ENCODE measurements around the gene AVPI1.

The AVPI1 gene

DNA sequence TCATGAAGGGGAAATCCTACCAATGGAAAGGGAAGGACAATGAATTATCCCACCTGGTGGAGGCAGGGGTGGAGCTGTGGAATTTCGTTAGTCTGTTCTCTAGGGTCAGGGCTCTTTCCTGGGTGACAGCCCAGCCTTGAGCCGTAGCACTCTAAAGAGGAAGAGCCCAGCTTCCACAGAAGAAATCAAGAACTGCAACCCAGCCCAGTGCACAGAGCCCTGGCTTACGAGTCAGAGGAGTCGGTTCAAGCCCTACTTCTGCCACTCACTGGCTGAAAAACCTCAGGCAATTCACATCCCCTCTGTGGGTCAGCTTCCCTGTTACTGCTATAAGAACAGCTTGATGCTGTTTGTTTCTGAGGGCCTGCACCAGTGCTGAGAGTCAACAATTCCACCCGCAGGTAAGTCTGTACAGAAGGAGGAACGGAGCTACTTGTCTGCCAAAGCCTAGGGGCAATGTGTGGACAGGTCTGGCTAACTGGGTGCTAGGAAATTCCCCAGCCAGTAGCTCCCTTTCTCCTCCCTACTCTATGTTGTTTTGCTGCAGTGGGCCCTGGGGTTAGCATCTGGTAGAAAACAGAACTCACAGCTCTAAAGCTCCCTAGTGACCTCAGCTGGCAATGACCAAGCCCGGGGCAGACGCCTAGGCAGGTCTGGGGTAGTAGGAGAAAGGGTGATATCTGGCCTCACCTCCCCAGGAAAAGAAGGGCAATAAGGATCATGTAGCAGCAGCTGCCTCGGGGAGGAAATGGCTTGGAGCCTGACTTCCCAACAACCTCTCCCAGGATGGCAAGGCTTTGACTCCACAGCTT, 3.3 kb downstream of the AVPI1 start:
- 82% methylated on average over 8 of the region's 9 CpGs for WGBS (ENCODE audit: insufficient coverage)
- H3K27me3 ChIP-seq (replicated peaks in 2 of 5; ENCODE audit: control insufficient read depth in 4 of 5, insufficient read depth in 5 of 5, low read length in 4 of 5): no peaks in the 10 kb centered on the region
- H3K4me3 ChIP-seq (ENCODE audit: control insufficient read depth in 1 of 7, extremely low read depth in 1 of 7, insufficient read depth in 4 of 7, low read depth in 2 of 7, low read length in 6 of 7): no peak overlapping the region
- DNase-seq: no peak
- ChIA-PET CTCF (interaction anchor here (0.8 to 3.6 kb wide), 9 partner anchors 10 to 185 kb away, joined by 3 to 24 read pairs (median 6); no protein-coding TSS in a partner anchor), POLR2A (interaction anchor here (0.6 kb wide), 1 partner anchor 92 kb away, joined by 6 read pairs; no protein-coding TSS in a partner anchor)
- peaks cover 0 to 30% (median 22%) of the 10 kb centered on the region in 4 experiments for H3K4me1 ChIP-seq (ENCODE audit: control extremely low read depth in 1 of 4, control insufficient read depth in 4 of 4, insufficient read depth in 4 of 4, low read length in 3 of 4)
- H3K36me3 ChIP-seq (ENCODE audit: control insufficient read depth in 4 of 4, insufficient read depth in 4 of 4, low read length in 3 of 4): peaks cover 0 to 3% (median 0%) of the 10 kb centered on the region in 4 experiments
- H3K9me3 ChIP-seq (ENCODE audit: control extremely low read depth in 1 of 5, control insufficient read depth in 4 of 5, insufficient read depth in 2 of 5, low read depth in 1 of 5, low read length in 4 of 5): no peaks in the 10 kb centered on the region
- H3K27ac ChIP-seq (ENCODE audit: insufficient read depth in 1 of 2, low read depth in 1 of 2, low read length in 2 of 2, poor library complexity in 1 of 2, severe bottlenecking in 2 of 2): peak overlapping the region in 1 of 2 experiments; percentile 11

DNA sequence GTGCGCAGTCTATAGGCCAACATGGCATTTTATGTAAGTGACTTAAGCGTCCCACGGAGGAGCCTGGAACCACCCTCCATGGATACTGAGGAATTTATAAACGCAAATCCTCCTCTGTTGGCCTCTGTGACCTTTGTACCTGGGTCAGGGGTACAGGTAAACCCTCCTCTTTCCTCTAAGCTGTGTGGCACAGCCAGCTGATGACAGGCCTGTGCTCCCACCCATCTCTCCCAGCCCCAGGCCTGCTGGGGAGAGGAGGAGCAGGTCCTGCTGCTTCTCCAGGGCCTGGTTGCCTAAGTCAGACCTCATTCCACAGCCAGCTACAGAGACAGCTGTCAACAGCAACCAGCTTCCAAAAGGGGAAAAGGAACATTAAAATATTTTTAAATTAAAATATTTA, 5.0 kb downstream of the AVPI1 start:
- H3K9me3 ChIP-seq (ENCODE audit: control extremely low read depth in 1 of 5, control insufficient read depth in 4 of 5, insufficient read depth in 2 of 5, low read depth in 1 of 5, low read length in 4 of 5): no peaks in the 10 kb centered on the region
- DNase-seq: no peak
- no peak overlapping the region for H3K27ac ChIP-seq (ENCODE audit: insufficient read depth in 1 of 2, low read depth in 1 of 2, low read length in 2 of 2, poor library complexity in 1 of 2, severe bottlenecking in 2 of 2)
- ChIA-PET POLR2A (interaction anchor here (0.7 kb wide), 1 partner anchor 22 kb away, joined by 3 read pairs; no protein-coding TSS in a partner anchor), CTCF (interaction anchor here (1.0 to 3.6 kb wide), 6 partner anchors 8 to 66 kb away, joined by 3 to 24 read pairs (median 6); no protein-coding TSS in a partner anchor)
- H3K27me3 ChIP-seq (replicated peaks in 2 of 5; ENCODE audit: control insufficient read depth in 4 of 5, insufficient read depth in 5 of 5, low read length in 4 of 5): no peaks in the 10 kb centered on the region
- peaks cover 0 to 11% (median 9%) of the 10 kb centered on the region in 4 experiments for H3K36me3 ChIP-seq (ENCODE audit: control insufficient read depth in 4 of 4, insufficient read depth in 4 of 4, low read length in 3 of 4)
- H3K4me3 ChIP-seq (ENCODE audit: control insufficient read depth in 1 of 7, extremely low read depth in 1 of 7, insufficient read depth in 4 of 7, low read depth in 2 of 7, low read length in 6 of 7): no peak overlapping the region
- WGBS (ENCODE audit: insufficient coverage): 95% methylated on average over 4 of the region's 4 CpGs
- peaks cover 0 to 19% (median 11%) of the 10 kb centered on the region in 4 experiments for H3K4me1 ChIP-seq (ENCODE audit: control extremely low read depth in 1 of 4, control insufficient read depth in 4 of 4, insufficient read depth in 4 of 4, low read length in 3 of 4)

DNA sequence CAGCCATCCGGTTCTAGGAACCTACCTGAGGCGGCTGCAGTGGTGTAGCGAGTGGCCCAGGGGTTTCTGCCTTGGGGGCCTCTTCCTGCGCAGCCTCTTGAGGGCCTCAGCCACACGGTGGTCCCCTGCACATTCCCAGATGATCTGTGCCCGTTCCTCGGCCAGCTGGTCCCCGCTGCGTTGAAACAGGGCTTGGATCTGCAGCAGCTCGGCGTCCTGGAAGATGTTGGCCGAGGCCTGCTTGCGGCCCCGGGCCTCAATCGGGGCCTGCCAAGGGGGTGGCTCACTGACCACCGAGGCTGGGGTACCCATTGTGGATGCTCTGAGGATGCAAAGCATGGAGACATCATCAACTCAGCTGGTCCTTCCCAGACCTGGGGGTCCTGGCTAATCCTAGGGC, 7.4 kb downstream of the AVPI1 start:
- 93% methylated on average over 9 of the region's 16 CpGs for WGBS (ENCODE audit: insufficient coverage)
- Histone ChIP-seq H3K9me3 (ENCODE audit: control extremely low read depth in 1 of 5, control insufficient read depth in 4 of 5, insufficient read depth in 2 of 5, low read depth in 1 of 5, low read length in 4 of 5) (no peaks in the 10 kb centered on the region), H3K27ac (ENCODE audit: insufficient read depth in 1 of 2, low read depth in 1 of 2, low read length in 2 of 2, poor library complexity in 1 of 2, severe bottlenecking in 2 of 2) (no peak overlapping the region), H3K4me1 (ENCODE audit: control extremely low read depth in 1 of 4, control insufficient read depth in 4 of 4, insufficient read depth in 4 of 4, low read length in 3 of 4) (peaks cover 0 to 7% (median 1%) of the 10 kb centered on the region in 4 experiments), H3K4me3 (ENCODE audit: control insufficient read depth in 1 of 7, extremely low read depth in 1 of 7, insufficient read depth in 4 of 7, low read depth in 2 of 7, low read length in 6 of 7) (no peak overlapping the region), H3K27me3 (replicated peaks in 2 of 5; ENCODE audit: control insufficient read depth in 4 of 5, insufficient read depth in 5 of 5, low read length in 4 of 5) (no peaks in the 10 kb centered on the region), H3K36me3 (ENCODE audit: control insufficient read depth in 4 of 4, insufficient read depth in 4 of 4, low read length in 3 of 4) (peaks cover 0 to 25% (median 22%) of the 10 kb centered on the region in 4 experiments)
- POLR2A ChIA-PET: no interaction called here
- CTCF ChIA-PET: interaction anchor here (1.0 to 7.8 kb wide), 9 partner anchors 11 to 52 kb away, joined by 3 to 58 read pairs (median 5); partner anchors contain the start of gene MARVELD1
- no peak for DNase-seq

DNA sequence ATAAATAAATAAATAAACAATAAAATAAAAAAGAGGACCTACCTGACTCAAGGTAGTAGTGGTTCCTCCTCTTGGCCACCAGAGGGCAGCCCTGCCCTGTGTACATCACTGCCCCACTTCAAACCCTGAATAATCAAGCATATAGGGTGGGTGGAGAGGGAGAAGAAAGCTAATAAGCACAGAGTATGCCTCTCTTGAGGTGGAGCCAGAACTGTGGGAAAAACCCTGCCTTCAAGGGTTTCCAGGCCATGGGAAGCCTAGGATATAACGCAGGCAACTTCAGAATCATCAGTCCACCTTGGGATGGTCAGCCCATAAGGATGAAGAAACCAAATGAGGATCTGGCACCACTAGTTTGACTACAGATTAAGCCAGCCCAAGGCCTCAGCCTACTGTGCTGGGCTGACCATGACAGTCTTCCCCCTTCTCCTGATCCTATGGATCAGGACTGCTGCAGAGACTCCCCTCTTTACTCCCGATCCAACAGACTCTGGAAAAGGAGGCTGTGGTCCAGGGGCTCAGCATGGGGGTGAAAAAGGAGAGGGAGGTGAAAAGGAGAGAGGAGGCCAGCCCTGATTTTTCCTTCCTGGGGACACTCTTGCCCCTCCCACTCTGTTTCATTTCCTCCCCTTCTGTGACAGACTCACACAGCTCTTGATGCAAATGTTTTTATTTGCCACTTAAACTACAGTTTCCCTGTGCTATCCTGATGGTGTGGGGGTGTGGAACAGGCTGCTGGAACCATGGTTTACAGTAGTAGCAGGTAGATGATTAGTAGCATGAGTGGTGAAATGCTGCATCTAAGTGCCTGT, 10.1 kb downstream of the AVPI1 start:
- Histone ChIP-seq H3K4me1 (ENCODE audit: control extremely low read depth in 1 of 4, control insufficient read depth in 4 of 4, insufficient read depth in 4 of 4, low read length in 3 of 4) (no peaks in the 10 kb centered on the region), H3K4me3 (ENCODE audit: control insufficient read depth in 1 of 7, extremely low read depth in 1 of 7, insufficient read depth in 4 of 7, low read depth in 2 of 7, low read length in 6 of 7) (no peak overlapping the region), H3K36me3 (ENCODE audit: control insufficient read depth in 4 of 4, insufficient read depth in 4 of 4, low read length in 3 of 4) (peaks cover 0 to 41% (median 31%) of the 10 kb centered on the region in 4 experiments), H3K27ac (ENCODE audit: insufficient read depth in 1 of 2, low read depth in 1 of 2, low read length in 2 of 2, poor library complexity in 1 of 2, severe bottlenecking in 2 of 2) (no peak overlapping the region), H3K27me3 (replicated peaks in 2 of 5; ENCODE audit: control insufficient read depth in 4 of 5, insufficient read depth in 5 of 5, low read length in 4 of 5) (no peaks in the 10 kb centered on the region), H3K9me3 (ENCODE audit: control extremely low read depth in 1 of 5, control insufficient read depth in 4 of 5, insufficient read depth in 2 of 5, low read depth in 1 of 5, low read length in 4 of 5) (no peaks in the 10 kb centered on the region)
- DNase-seq: peak; percentile 63 to 80 (median 75)
- ChIA-PET CTCF (interaction anchor here (1.0 to 7.8 kb wide), 22 partner anchors 10 to 193 kb away, joined by 3 to 58 read pairs (median 6); partner anchors contain the start of genes AVPI1, MARVELD1 and ZFYVE27), POLR2A (no interaction called here)
- WGBS (ENCODE audit: insufficient coverage): 86% methylated on average over 1 of the region's 2 CpGs

DNA sequence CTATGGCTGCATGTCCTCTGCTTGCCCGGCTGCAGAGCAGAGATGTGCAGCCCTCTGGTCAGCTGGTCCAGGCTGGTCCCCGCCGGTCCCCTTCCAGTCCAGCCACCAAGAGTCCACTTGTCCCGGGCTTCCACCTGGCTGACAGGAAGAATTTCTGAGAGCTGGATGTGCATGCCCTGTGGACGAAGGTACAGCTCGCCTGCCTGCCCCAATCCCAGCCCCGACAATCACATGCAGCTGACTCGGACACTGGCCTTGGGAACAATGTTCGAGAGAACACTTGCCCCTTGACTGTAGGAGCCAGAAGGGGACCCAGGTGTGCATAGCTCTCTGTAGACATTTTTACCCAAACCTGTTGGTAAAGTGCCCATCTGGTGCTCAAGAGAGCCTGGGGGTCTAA, 11.8 kb downstream of the AVPI1 start:
- WGBS (ENCODE audit: insufficient coverage): 81% methylated on average over 9 of the region's 9 CpGs
- H3K4me3 ChIP-seq (ENCODE audit: control insufficient read depth in 1 of 7, extremely low read depth in 1 of 7, insufficient read depth in 4 of 7, low read depth in 2 of 7, low read length in 6 of 7): no peak overlapping the region
- H3K27ac ChIP-seq (ENCODE audit: insufficient read depth in 1 of 2, low read depth in 1 of 2, low read length in 2 of 2, poor library complexity in 1 of 2, severe bottlenecking in 2 of 2): no peak overlapping the region
- no peaks in the 10 kb centered on the region for H3K4me1 ChIP-seq (ENCODE audit: control extremely low read depth in 1 of 4, control insufficient read depth in 4 of 4, insufficient read depth in 4 of 4, low read length in 3 of 4)
- no peak for DNase-seq
- no peaks in the 10 kb centered on the region for H3K27me3 ChIP-seq (replicated peaks in 2 of 5; ENCODE audit: control insufficient read depth in 4 of 5, insufficient read depth in 5 of 5, low read length in 4 of 5)
- ChIA-PET POLR2A (no interaction called here), CTCF (interaction anchor here (1.6 to 7.8 kb wide), 8 partner anchors 10 to 61 kb away, joined by 6 to 58 read pairs (median 19); partner anchors contain the start of genes AVPI1 and ZFYVE27)
- H3K9me3 ChIP-seq (ENCODE audit: control extremely low read depth in 1 of 5, control insufficient read depth in 4 of 5, insufficient read depth in 2 of 5, low read depth in 1 of 5, low read length in 4 of 5): no peaks in the 10 kb centered on the region
- H3K36me3 ChIP-seq (ENCODE audit: control insufficient read depth in 4 of 4, insufficient read depth in 4 of 4, low read length in 3 of 4): peaks cover 0 to 44% (median 31%) of the 10 kb centered on the region in 4 experiments

DNA sequence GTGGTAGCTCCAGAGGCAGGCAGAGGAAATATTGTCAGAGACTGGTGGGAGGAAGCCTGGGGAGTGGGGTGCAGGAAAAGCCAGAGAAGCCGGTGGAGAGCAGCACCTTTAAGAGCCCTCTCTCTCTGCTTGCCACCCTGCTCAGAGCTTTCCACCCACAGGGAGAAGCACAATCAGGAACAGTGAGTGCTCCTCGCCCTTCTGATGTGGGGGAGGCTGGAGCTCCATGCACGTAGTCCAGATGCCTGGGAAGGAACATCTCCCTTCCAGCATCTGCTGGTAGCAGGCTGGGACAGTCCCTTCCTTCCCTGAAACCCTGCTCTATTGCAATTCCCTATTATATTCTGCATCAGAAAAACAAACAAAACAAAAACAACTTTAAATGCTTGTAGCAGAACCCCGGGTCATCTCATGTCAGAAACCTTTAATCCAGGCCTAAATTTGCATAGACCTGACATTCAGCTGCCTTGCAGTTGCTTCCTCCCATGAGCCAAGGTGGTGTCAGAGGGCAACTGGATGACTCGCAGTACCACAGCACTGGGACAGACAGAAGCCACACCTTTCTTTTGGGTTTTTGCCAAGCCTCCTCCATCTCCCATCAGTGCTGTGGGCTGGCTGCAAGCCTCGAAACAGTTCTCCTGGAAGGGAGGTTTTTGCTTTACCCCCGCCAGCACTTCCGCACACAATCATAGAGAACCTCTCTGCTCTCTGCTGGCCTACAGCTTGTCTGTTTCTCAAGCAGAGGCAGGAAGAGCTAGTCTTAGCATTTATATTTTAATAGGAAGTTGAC, 13.1 kb downstream of the AVPI1 start:
- Histone ChIP-seq H3K9me3 (ENCODE audit: control extremely low read depth in 1 of 5, control insufficient read depth in 4 of 5, insufficient read depth in 2 of 5, low read depth in 1 of 5, low read length in 4 of 5) (no peaks in the 10 kb centered on the region), H3K27ac (ENCODE audit: insufficient read depth in 1 of 2, low read depth in 1 of 2, low read length in 2 of 2, poor library complexity in 1 of 2, severe bottlenecking in 2 of 2) (no peak overlapping the region), H3K4me3 (ENCODE audit: control insufficient read depth in 1 of 7, extremely low read depth in 1 of 7, insufficient read depth in 4 of 7, low read depth in 2 of 7, low read length in 6 of 7) (no peak overlapping the region), H3K36me3 (ENCODE audit: control insufficient read depth in 4 of 4, insufficient read depth in 4 of 4, low read length in 3 of 4) (peaks cover 0 to 51% (median 29%) of the 10 kb centered on the region in 4 experiments), H3K4me1 (ENCODE audit: control extremely low read depth in 1 of 4, control insufficient read depth in 4 of 4, insufficient read depth in 4 of 4, low read length in 3 of 4) (no peaks in the 10 kb centered on the region), H3K27me3 (replicated peaks in 2 of 5; ENCODE audit: control insufficient read depth in 4 of 5, insufficient read depth in 5 of 5, low read length in 4 of 5) (no peaks in the 10 kb centered on the region)
- CTCF ChIA-PET: interaction anchor here (1.3 to 7.8 kb wide), 5 partner anchors 9 to 58 kb away, joined by 9 to 58 read pairs (median 49); partner anchors contain the start of gene AVPI1
- POLR2A ChIA-PET: no interaction called here
- WGBS (ENCODE audit: insufficient coverage): 88% methylated on average over 4 of the region's 8 CpGs
- peak in 2 of 3 donors; percentile 25 to 28 for DNase-seq

Measured in common myeloid progenitor, CD34-positive (primary cell).